ENCODE data around the gene SIGLEC15.
"Not testable (repeated sequence)": the region's sequence is repeated elsewhere in the genome, so short reads cannot be mapped to it uniquely, and the experiment has no call there.

The SIGLEC15 gene

DNA sequence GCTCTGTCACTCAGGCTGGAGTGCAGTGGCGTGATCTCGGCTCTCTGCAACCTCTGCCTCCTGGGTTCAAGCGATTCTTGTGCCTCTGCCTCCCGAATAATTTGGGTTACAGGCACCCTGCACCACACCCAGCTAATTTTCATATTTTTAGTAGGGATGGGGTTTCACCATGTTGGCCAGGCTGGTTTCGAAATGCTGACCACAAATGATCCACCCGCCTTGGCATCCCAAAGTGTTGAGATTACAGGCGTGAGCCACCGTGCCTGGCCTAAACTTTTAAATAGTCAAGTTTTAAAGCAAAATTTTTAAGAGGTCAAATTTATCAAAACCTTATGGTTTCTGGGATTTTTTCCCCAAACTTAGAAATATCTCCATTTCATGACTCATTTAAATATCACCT lies 6.7 kb upstream of the SIGLEC15 start:
- in situ Hi-C loops (cut with HindIII; ENCODE audit: low sequenced_read_pairs) = not testable (repeated sequence)

DNA sequence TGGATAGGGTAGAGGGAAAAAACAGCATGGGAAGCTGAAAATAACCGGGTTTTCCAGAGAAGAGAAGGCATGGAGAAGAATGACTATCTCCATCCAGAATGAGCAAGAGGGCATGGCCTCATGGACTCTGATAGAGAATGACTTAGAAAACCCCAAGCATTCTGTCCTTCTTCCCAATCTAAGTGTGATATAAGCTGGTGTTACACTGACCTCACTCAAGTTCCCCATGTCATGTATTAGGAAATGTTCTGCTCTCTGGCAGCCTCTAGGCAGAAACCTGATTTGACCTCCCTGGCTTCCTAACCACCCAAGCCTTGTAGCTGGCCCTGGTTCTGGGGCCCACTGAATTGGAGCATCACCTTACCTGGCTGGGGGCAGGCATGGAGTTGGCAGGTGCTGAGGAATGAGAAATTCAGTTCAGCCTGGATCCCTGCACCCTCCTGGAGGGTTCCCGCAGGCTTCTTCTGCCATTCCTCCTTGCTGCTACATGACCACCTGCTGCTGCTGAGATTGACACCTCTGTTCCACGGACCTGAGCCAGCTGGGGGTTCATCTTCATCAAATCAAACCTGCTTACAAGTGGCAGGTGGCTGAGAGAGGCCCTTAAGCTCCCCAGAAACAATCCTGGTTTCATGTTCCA lies 5.2 kb upstream of the SIGLEC15 start:
- in situ Hi-C loops (cut with HindIII; ENCODE audit: low sequenced_read_pairs) = no loop called here

GRCh38 chr18:45821026-45821425 lies 4.4 kb upstream of the SIGLEC15 start:
- in situ Hi-C loops (cut with HindIII; ENCODE audit: low sequenced_read_pairs) = no loop called here

DNA sequence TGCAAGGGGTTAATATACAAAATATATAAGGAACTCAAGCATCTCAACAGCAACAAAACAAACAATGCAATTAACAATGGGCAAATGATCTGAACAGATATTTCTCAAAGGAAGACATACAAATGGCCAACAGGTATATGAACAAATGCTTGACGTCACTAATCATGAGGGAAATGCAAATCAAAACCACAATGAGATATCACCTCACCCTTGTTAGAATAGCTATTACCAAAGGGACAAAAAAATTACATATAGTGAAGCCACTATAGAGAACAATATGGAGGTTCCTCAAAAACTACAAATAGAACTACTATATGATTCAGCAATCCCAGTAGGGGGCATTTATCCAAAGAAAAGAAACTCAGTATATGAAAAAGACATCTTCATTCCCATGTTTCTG lies 3.8 kb upstream of the SIGLEC15 start:
- in situ Hi-C loops (cut with HindIII; ENCODE audit: low sequenced_read_pairs) = no loop called here

GRCh38 chr18:45826084-45826483 lies 609 bp downstream of the SIGLEC15 start:
- in situ Hi-C loops (cut with HindIII; ENCODE audit: low sequenced_read_pairs) = no loop called here

- in situ Hi-C loops (cut with HindIII; ENCODE audit: low sequenced_read_pairs) = not testable (repeated sequence)
Measured at GRCh38 chr18:45826716-45827115, 1.2 kb downstream of the SIGLEC15 start.

DNA sequence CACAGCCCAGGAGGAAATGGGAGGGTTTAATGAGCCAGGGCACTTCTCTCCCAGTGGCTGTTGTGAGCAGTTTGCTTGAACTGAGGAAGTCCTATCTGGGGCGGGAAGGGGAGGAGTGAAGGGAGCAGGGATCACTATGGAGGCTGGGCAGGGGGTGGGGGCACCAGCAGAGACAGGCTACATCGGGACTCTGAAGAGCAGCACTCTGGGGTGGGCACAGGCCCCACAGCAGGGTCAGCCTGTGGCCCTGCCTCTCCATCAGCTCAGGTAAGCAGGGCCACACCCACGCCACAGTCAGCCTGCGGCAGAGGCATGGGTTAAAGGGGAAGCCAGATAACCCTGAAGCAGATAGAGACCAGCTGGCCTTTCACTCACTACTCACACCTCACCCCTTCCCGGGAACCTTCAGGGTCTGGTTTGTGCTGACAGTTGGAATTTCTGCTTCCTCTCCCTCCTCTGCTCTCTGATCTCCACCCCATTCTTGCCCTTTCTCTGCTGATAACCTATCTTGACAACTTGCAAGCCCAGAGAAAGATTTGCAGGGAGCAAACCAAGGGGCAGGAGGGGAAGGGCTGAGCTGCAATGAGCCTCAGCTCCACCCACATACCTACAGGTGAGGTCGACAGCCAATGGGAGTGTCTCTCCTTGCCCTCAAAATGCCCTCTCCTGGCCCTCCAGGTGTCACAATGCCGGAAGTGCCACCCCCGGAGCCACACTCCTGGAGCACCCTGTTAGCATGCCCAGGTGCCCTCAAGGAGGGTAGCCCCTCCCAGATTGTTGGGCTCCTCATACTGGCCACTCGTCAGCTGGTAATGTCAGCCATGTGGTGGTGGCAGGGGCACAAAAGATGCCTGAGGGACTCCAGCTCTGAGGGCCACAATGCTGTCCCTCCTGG lies 3.7 kb downstream of the SIGLEC15 start:
- in situ Hi-C loops (cut with HindIII; ENCODE audit: low sequenced_read_pairs) = no loop called here

GRCh38 chr18:45829855-45830254 lies 4.4 kb downstream of the SIGLEC15 start:
- in situ Hi-C loops (cut with HindIII; ENCODE audit: low sequenced_read_pairs) = no loop called here

DNA sequence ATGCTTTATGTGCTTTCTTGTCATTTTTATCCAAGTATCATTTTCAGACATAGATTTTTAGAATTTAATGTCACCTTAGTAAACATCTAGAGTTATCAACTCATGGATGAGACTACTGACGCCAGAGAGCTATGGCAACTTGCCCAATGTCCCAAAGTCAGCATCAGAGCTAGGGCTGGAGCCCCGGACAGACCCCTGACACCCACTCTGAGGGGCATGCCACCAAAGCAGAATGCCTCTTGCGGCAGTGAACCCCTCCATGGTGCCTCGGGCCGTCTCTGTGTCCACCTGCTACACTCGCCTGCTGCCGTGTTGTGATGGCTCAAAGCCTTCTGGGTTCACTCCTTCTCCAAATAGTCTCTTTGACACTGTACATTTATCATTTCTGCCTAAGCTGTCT lies 5.4 kb downstream of the SIGLEC15 start:
- in situ Hi-C loops (cut with HindIII; ENCODE audit: low sequenced_read_pairs) = no loop called here

- in situ Hi-C loops (cut with HindIII; ENCODE audit: low sequenced_read_pairs) = no loop called here
Measured at GRCh38 chr18:45833846-45834245, 8.4 kb downstream of the SIGLEC15 start.

DNA sequence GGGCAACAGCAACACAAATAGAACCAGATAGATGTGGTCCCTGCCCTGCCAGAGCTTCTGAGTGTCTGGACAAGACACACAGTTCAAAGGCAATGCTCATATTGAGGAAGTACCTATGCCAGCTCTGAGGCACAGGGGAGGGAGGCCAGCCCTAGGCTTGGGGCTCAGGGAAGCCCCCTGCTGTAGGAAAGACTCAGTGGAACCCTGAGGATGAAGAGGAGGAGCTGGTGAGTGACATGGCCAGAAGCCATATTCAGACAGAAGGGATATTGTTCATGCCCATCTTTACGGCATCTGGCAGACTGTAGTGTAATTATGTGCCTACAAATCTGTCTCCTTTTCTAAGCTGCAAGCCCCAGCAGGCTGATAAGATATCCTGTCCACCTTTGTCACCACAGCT lies 8.8 kb downstream of the SIGLEC15 start:
- in situ Hi-C loops (cut with HindIII; ENCODE audit: low sequenced_read_pairs) = no loop called here

- in situ Hi-C loops (cut with HindIII; ENCODE audit: low sequenced_read_pairs) = no loop called here
Measured at GRCh38 chr18:45835057-45835636, 9.7 kb downstream of the SIGLEC15 start.

DNA sequence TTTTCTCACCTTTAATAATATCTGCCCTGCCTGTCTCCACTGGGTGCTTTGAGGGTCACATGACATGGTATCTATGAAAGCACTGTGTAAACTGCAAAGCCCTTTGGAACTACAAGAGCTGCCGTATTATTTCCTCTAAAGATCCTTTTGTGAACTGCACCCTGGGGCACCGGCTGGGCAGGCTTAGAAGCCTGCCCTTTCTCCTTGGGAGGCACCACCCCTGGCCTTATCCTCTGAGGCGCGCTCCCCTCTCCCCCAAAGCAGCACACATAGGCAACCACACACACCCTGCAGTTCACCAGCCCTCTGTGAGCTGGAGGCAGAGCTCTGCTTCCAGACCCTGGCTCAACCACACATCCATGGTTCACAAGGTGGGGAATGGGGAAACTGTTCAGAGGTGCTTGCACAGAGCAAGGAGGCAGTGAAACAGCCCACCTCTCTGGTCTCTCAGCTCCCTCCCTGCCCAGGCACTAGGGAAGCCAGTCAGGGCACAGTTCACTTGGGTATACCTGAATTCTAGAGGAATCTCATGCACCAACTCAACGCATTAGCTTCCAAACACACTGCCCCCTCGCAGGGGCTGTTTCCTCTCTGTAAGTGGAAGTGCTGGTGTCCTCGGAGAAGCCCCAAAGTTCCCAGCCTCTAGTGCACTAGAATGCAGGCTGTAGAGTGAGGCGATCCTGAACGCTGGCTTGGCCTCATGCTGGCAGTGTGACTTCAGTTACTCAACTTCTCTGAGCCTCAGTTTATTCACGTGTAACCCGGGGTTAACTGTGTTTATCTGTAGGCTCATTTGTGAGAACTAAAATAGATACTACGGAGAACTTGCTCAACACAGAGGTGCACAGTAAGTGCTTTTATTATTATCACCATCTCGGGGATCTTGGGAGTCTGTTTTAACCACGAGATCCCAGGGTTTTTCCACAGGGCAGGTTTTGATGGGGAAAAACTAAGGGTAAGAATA lies 11.0 kb downstream of the SIGLEC15 start:
- in situ Hi-C loops (cut with HindIII; ENCODE audit: low sequenced_read_pairs) = no loop called here

GRCh38 chr18:45837283-45838070 lies 12.0 kb downstream of the SIGLEC15 start:
- in situ Hi-C loops (cut with HindIII; ENCODE audit: low sequenced_read_pairs) = no loop called here

DNA sequence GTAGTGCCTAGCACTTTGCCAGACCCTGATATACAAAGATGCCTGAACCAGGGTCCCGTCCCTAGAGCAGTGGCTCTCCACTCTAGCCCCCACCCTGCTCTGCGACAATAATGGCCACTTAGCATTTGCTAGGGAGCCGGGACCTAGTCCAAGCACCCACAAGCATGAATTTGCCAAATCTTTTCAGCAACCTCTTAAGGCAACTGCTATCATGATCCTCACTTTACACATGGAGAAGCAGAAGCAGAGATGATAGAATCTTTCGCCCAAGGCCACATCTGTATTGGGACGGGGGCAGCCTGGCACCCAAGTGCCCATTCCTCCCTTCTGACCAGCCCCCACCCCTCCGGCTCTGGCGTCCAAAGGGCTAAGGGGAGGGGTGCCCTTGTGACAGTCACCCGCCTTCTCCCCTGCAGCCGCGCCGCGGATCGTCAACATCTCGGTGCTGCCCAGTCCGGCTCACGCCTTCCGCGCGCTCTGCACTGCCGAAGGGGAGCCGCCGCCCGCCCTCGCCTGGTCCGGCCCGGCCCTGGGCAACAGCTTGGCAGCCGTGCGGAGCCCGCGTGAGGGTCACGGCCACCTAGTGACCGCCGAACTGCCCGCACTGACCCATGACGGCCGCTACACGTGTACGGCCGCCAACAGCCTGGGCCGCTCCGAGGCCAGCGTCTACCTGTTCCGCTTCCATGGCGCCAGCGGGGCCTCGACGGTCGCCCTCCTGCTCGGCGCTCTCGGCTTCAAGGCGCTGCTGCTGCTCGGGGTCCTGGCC lies 13.0 kb downstream of the SIGLEC15 start:
- in situ Hi-C loops (cut with HindIII; ENCODE audit: low sequenced_read_pairs) = no loop called here

DNA sequence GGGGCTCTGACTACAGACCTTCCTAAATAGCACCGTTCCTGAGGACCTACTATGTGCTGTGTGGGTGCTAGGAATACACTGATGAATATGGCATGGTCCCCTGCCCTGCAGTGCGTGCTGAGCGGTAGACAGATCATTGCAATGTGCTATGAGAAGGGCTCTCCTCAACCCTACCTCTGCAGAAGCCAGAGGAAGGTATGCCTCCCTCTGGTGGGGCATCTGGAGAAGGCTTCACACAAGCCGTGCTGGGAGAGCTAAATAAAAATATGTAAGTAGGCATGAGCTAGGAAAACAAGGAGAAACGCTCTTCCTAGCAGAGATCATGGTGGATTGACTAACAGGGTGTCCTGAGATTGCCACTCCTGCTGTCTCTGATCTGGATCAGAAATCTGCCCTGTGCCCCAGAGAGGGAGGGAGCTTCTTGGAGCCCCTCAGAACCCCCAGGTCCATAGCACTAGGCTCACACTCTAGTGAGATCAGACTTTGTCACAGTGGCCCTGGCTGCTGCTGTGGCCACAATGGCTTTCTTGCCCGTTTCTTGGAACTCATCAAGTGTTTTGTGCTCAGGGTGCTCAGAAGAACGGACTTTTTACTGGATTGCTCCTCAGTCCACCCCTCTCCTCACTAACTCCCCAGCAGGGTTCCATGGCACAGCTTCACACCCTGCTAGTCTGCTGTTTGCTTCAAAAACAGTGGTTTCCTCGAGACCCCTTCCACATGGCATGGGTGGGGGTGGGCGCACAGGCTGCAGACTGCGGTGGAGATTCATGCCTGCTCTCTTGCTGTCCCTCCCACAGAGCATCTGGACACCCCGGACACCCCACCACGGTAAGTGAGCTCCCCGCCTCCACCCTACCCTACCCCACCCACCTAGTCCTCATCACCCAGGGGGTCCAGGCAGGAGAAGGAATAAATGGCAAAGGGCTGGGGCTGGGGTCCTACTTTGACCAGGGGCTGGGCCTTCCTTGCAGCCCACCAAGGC lies 14.2 kb downstream of the SIGLEC15 start:
- in situ Hi-C loops (cut with HindIII; ENCODE audit: low sequenced_read_pairs) = no loop called here

DNA sequence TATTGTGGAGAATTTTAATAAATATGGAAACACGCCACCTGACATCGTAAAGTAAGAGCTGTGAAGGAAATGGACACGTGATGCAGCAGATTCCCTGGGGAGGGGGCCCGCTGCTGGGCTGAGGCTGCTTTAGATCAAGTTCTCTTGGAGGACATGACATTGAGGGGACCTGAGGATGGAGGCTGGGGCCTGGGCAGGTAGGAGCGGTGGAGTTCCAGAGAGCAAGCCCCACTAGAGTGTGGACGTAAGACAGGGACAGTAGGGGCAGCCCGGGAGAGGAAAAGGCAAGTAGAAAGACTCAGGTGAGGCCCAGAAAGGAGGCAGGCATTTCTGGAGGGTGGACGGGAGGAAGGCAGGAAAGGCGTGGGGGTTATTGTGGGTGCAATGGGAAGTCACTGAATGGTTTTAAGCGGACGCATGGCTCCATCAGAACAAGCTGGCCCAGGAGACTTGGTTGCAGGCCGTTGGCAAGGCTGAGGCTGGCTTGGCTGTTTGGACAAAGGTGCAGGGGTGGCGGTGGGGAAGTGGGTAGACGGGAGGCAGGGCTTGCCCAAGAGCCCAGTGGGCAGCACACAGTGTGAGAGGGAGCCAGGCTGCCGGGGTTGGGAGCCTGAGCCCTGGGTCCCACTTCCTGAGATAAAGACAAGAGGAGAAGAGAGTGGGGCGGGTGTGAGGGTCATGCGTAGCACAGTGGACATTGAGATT lies 15.7 kb downstream of the SIGLEC15 start:
- in situ Hi-C loops (cut with HindIII; ENCODE audit: low sequenced_read_pairs) = no loop called here
